C4-2B (cell line): ENCODE results near the gene GLT8D1.

ENCODE experiments used
- H3K27ac ChIP-seq: fragments of 450-650 bp; 2 replicates; pipeline ENCODE4 v1.5.1; 2017
- ZFX ChIP-seq: fragments of 450-650 bp; IDR thresholded peaks from 2 replicates; pipeline ENCODE4 v1.6.1; 2017
- TF ChIP-seq, protein P1 (sequence below): fragments of 450-650 bp; conservative IDR thresholded peaks from 2 replicates; pipeline ENCODE4 v1.5.1; 2017; ENCODE audit warnings: mild to moderate bottlenecking

Gene GLT8D1

GRCh38 chr3:52695798-52696671, 9.6 kb downstream of the GLT8D1 start:
- H3K27ac ChIP-seq, result no peak overlapping the region
- TF ChIP-seq, protein P1, sequence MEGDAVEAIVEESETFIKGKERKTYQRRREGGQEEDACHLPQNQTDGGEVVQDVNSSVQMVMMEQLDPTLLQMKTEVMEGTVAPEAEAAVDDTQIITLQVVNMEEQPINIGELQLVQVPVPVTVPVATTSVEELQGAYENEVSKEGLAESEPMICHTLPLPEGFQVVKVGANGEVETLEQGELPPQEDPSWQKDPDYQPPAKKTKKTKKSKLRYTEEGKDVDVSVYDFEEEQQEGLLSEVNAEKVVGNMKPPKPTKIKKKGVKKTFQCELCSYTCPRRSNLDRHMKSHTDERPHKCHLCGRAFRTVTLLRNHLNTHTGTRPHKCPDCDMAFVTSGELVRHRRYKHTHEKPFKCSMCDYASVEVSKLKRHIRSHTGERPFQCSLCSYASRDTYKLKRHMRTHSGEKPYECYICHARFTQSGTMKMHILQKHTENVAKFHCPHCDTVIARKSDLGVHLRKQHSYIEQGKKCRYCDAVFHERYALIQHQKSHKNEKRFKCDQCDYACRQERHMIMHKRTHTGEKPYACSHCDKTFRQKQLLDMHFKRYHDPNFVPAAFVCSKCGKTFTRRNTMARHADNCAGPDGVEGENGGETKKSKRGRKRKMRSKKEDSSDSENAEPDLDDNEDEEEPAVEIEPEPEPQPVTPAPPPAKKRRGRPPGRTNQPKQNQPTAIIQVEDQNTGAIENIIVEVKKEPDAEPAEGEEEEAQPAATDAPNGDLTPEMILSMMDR, result no peak
- TF ChIP-seq ZFX, result no peak

DNA sequence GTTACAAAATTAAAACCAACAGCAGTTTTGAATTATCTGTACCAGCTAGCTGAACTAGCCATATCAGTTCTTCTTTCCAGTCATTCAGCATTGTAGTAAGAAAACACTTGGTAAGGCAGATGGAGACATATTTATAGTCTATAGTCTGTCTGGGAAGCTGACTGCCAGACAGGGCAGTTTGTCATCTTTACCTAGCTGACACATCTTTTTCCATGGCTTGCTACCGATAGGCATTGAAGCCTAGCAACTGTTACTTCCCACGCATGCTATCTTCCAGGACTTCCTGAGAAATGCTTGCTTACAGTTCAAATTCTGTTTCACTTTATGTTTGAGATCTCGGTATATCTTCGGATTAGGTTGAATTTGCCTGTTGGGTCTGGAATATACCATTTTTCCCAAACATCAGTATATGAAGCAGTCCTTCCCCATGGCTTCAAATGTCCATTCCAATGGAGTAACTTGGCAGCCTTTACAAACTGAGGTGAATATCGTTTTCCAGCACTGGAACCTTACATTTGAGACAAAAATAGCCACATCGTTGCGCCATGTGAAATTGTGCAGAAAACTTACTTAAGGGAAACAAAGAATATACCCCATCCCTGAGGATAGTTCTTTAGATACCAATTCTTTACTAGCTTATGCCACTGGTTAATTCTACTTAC, 10.9 kb downstream of the GLT8D1 start:
- H3K27ac ChIP-seq, result no peak overlapping the region
- TF ChIP-seq, protein P1, result no peak
- no peak for TF ChIP-seq ZFX

- H3K27ac ChIP-seq, result no peak overlapping the region
- TF ChIP-seq, protein P1, result no peak
Measured at GRCh38 chr3:52693071-52693470, 12.5 kb downstream of the GLT8D1 start.

- TF ChIP-seq, protein P1, result no peak
- TF ChIP-seq ZFX, result no peak
- H3K27ac ChIP-seq, result no peak overlapping the region
Measured at GRCh38 chr3:52690560-52690959, 15.0 kb downstream of the GLT8D1 start.

DNA sequence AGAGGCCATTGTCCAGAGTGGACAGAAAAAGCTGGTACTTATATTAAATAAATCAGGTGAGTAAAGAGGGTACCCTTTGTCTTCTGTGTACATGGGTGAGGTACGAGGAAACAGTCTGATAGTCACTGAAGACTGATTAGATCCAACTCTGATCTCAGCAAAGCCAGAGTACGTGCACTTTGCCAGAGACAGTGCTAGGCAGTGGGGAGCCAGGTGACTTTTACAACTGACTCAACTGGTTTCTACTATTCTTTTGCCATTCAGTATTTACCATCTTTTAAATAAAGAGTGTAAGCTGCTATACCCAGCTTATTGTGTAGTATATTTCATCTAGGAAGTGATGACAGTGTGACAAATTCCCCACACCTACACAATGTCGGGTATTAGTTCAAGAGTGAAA, 16.4 kb downstream of the GLT8D1 start:
- TF ChIP-seq, protein P1, result no peak
- TF ChIP-seq ZFX, result no peak
- no peak overlapping the region for H3K27ac ChIP-seq

GRCh38 chr3:52688266-52688665, 17.3 kb downstream of the GLT8D1 start:
- no peak overlapping the region for H3K27ac ChIP-seq

DNA sequence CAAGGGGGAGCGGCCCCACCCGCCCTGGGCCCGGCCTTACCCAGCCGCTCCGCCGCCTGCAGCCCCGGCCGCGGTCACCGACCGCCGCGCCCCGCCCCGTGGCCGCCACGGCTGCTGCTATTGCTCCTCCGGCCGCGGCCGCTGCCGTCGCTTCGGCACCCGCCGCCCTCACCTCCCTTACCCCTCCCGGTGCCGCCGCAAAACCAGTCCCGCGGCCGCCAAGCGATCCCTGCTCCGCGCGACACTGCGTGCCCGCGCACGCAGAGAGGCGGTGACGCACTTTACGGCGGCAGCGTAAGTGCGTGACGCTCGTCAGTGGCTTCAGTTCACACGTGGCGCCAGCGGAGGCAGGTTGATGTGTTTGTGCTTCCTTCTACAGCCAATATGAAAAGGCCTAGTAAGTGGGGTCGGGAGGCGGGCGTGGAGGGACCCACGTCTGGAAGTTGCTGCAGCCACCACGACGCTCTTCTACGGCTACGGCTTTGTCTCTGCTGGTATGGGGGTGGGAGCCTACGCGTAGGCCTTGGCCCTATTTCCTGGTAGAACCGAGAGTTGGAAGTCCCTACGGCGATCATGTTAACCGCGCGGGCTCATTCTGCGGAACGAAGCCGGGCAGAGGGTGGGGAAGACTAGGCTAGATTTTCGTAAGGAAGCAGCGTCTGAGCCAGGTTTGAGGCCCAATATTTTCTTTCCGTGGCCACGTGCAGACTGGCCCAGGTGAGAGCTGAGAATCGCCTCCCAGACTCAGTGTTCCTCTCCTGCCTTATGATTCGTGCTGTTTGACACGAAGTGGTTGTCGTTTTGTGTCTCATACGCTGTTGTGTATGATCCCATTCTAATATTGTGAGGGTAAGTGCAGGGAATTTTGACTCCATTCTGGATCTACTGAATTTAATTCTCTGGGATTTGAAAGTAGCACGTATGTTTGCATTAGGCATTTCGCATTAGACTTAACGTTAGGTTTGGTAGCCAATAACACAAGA, 19.6 kb downstream of the GLT8D1 start, which contains the start of the genes GNL3 and PBRM1:
GNL3 (plus strand) TSS at position 324 of the 983 bp plus-strand sequence; CDS start at position 385, 61 bp downstream.
PBRM1 (minus strand) TSS at position 205 of the 983 bp plus-strand sequence.
- peak; percentile 91 for TF ChIP-seq ZFX
- TF ChIP-seq, protein P1, result no peak

More at GRCh38 chr3:52688266-52688665, 17.3 kb downstream of the GLT8D1 start:
- no peak for TF ChIP-seq ZFX

More for the DNA sequence above, 19.6 kb downstream of the GLT8D1 start, which contains the start of the genes GNL3 and PBRM1:
- peak within 1 kb of the TSS; percentile 93 for H3K27ac ChIP-seq
